Mononuclear cell (primary cell): Measurements from ENCODE around the gene TOX2. TPM values are rescaled to one million over a fixed set of nuclear protein-coding genes. Genes with fewer than 3 reads are reported as not detected.
"Not testable (repeated sequence)": the region's sequence is repeated elsewhere in the genome, so short reads cannot be mapped to it uniquely, and the experiment has no call there.

Source experiments
- H3K27me3 ChIP-seq: 2 replicates; pipeline ENCODE4 v1.6.0; 2011; ENCODE audit warnings: low read length, control low read depth; ENCODE audit not compliant: insufficient read depth
- H3K4me1 ChIP-seq: 2 replicates; pipeline ENCODE4 v1.5.1; 2011; ENCODE audit warnings: mild to moderate bottlenecking, low read length, control low read depth; ENCODE audit not compliant: insufficient read depth
- H3K4me3 ChIP-seq: 2 replicates; pipeline ENCODE4 v1.5.1; 2011; ENCODE audit warnings: mild to moderate bottlenecking, low read length, moderate library complexity
- H3K9me3 ChIP-seq: 2 replicates; pipeline ENCODE4 v1.5.1; 2011; ENCODE audit warnings: low read depth, mild to moderate bottlenecking, control low read depth, low read length
- total RNA-seq: library from RNA; depleted of rRNA; stranded (reverse); fragments of >200 nt; gene quantifications from one replicate; pipeline ENCODE4 v1.2.3, GENCODE V29; 2012

The TOX2 gene
- total RNA-seq, 1 donor = 0.21 TPM

- no peaks in the 10 kb centered on the region for H3K9me3 ChIP-seq
- peaks cover 12% of the 10 kb centered on the region for H3K27me3 ChIP-seq
- no peak overlapping the region for H3K4me3 ChIP-seq
- H3K4me1 ChIP-seq = peaks cover 1% of the 10 kb centered on the region
Measured at GRCh38 chr20:44034451-44034850, 119.8 kb downstream of the TOX2 start.

- H3K4me1 ChIP-seq = no peaks in the 10 kb centered on the region
- no peak overlapping the region for H3K4me3 ChIP-seq
- peaks cover 13% of the 10 kb centered on the region for H3K27me3 ChIP-seq
- H3K9me3 ChIP-seq = no peaks in the 10 kb centered on the region
Measured at GRCh38 chr20:44034965-44035635, 120.4 kb downstream of the TOX2 start.

GRCh38 chr20:44035924-44036323 is 121.3 kb downstream of the TOX2 start:
- Histone ChIP-seq H3K9me3 (no peaks in the 10 kb centered on the region), H3K27me3 (peaks cover 13% of the 10 kb centered on the region), H3K4me3 (no peak overlapping the region), H3K4me1 (no peaks in the 10 kb centered on the region)

GRCh38 chr20:44036441-44036840 is 121.8 kb downstream of the TOX2 start:
- H3K9me3 ChIP-seq = no peaks in the 10 kb centered on the region
- no peak overlapping the region for H3K4me3 ChIP-seq
- H3K27me3 ChIP-seq = peaks cover 13% of the 10 kb centered on the region
- no peaks in the 10 kb centered on the region for H3K4me1 ChIP-seq

GRCh38 chr20:44038681-44039123 is 124.0 kb downstream of the TOX2 start:
- H3K9me3 ChIP-seq = no peaks in the 10 kb centered on the region
- peaks cover 13% of the 10 kb centered on the region for H3K27me3 ChIP-seq
- H3K4me3 ChIP-seq = no peak overlapping the region
- no peaks in the 10 kb centered on the region for H3K4me1 ChIP-seq

GRCh38 chr20:44039147-44039546 is 124.5 kb downstream of the TOX2 start:
- H3K4me1 ChIP-seq = no peaks in the 10 kb centered on the region
- peaks cover 13% of the 10 kb centered on the region for H3K27me3 ChIP-seq
- H3K9me3 ChIP-seq = no peaks in the 10 kb centered on the region
- H3K4me3 ChIP-seq = no peak overlapping the region

GRCh38 chr20:44039741-44040140 is 125.1 kb downstream of the TOX2 start:
- Histone ChIP-seq H3K4me3 (no peak overlapping the region), H3K4me1 (no peaks in the 10 kb centered on the region), H3K27me3 (peaks cover 13% of the 10 kb centered on the region), H3K9me3 (no peaks in the 10 kb centered on the region)

GRCh38 chr20:44040202-44040915 is 125.7 kb downstream of the TOX2 start:
- Histone ChIP-seq H3K4me3 (no peak overlapping the region), H3K9me3 (no peaks in the 10 kb centered on the region), H3K4me1 (no peaks in the 10 kb centered on the region), H3K27me3 (peaks cover 14% of the 10 kb centered on the region)

- Histone ChIP-seq H3K9me3 (no peaks in the 10 kb centered on the region), H3K27me3 (peaks cover 16% of the 10 kb centered on the region), H3K4me3 (no peak overlapping the region), H3K4me1 (no peaks in the 10 kb centered on the region)
Measured at GRCh38 chr20:44041001-44041400, 126.3 kb downstream of the TOX2 start.

GRCh38 chr20:44044712-44045111 is 130.1 kb downstream of the TOX2 start:
- H3K4me1 ChIP-seq = not testable (repeated sequence)

GRCh38 chr20:44050327-44050726 is 135.7 kb downstream of the TOX2 start:
- Histone ChIP-seq H3K4me1 (no peaks in the 10 kb centered on the region), H3K9me3 (no peaks in the 10 kb centered on the region), H3K4me3 (no peak overlapping the region), H3K27me3 (peaks cover 11% of the 10 kb centered on the region)

More at GRCh38 chr20:44044712-44045111, 130.1 kb downstream of the TOX2 start:
- H3K4me3 ChIP-seq, H3K9me3 ChIP-seq, H3K27me3 ChIP-seq: not testable (repeated sequence)

- H3K9me3 ChIP-seq = no peaks in the 10 kb centered on the region
- H3K4me3 ChIP-seq = no peak overlapping the region
- H3K27me3 ChIP-seq = peaks cover 8% of the 10 kb centered on the region
- no peaks in the 10 kb centered on the region for H3K4me1 ChIP-seq
Measured at GRCh38 chr20:44050925-44051660, 136.4 kb downstream of the TOX2 start.

- no peak overlapping the region for H3K4me3 ChIP-seq
- peaks cover 8% of the 10 kb centered on the region for H3K27me3 ChIP-seq
- H3K4me1 ChIP-seq = no peaks in the 10 kb centered on the region
- no peaks in the 10 kb centered on the region for H3K9me3 ChIP-seq
Measured at GRCh38 chr20:44051661-44052000, 137.0 kb downstream of the TOX2 start.

GRCh38 chr20:44052166-44052565 is 137.5 kb downstream of the TOX2 start:
- Histone ChIP-seq H3K9me3 (no peaks in the 10 kb centered on the region), H3K4me3 (no peak overlapping the region), H3K4me1 (no peaks in the 10 kb centered on the region), H3K27me3 (peaks cover 5% of the 10 kb centered on the region)

GRCh38 chr20:44053046-44053445 is 138.4 kb downstream of the TOX2 start:
- Histone ChIP-seq H3K9me3 (no peaks in the 10 kb centered on the region), H3K27me3 (peaks cover 5% of the 10 kb centered on the region)

More at GRCh38 chr20:44053046-44053445, 138.4 kb downstream of the TOX2 start:
- no peak overlapping the region for H3K4me3 ChIP-seq
- H3K4me1 ChIP-seq = no peaks in the 10 kb centered on the region
